ENCODE results near the gene LIFR. TPM values are rescaled to one million over a fixed set of nuclear protein-coding genes. Genes with fewer than 3 reads are reported as not detected.

LIFR gene
- total RNA-seq, 1 experiment from 2014 or later, result 91.3 TPM

DNA sequence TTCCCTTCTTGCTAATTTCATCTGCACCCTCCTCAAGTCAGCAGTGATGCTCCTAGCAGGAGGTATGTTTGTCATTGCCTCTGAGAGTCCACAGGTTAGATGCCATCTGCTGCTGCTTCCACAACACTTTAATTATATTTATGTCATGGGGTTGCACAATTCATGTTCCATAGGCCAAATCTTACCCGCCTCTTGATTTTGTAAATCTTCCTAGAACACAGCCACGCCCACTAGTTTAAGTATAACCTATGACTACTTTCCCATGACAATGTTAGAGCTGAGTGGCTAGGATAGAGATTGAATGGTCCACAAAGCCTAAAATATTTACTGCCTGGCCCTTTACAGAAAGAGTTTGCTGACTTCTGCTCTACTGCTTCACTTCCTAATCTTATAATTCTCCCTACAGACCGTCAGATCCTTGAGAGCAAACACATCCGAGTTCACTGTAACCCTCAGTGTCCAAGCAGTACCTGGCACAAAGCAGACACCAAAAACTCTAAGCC is 21.1 kb downstream of the LIFR start:
- Histone ChIP-seq H3K4me1 (ENCODE audit: control insufficient read depth, insufficient read depth, low read length) (peaks cover 59% of the 10 kb centered on the region), H3K27ac (ENCODE audit: low read length) (peak overlapping the region; percentile 50; the same call in 1 of the 2 replicates), H3K27me3 (ENCODE audit: control insufficient read depth, insufficient read depth, low read length) (no peaks in the 10 kb centered on the region), H3K4me3 (ENCODE audit: low read depth in 2 of 2, low read length in 2 of 2) (no peak overlapping the region), H3K9me3 (ENCODE audit: control insufficient read depth, insufficient read depth, low read depth, low read length) (peaks cover 4% of the 10 kb centered on the region; the same call in 1 of the 2 replicates), H3K36me3 (ENCODE audit: control insufficient read depth, insufficient read depth, low read length) (no peaks in the 10 kb centered on the region; the same call in 1 of the 2 replicates)
- DNase-seq (ENCODE audit: low read depth, low spot score) (no peak), ATAC-seq (0 out of 2 replicates have a peak, but pooled peaks have one; percentile 36)
- ChIA-PET POLR2A (no interaction called here), CTCF (no interaction called here)
- TF ChIP-seq POLR2AphosphoS5 (IDR thresholded peaks at IDR 0.05; ENCODE audit: low read depth, low read length) (no peak), TCF7L2 (IDR thresholded peaks at IDR 0.05; ENCODE audit: low read depth, low read length) (no peak), SIN3A (IDR thresholded peaks at IDR 0.05; ENCODE audit: borderline replicate concordance, insufficient read depth, low read depth, low read length) (no peak)
- TF ChIP-seq, protein P1, sequence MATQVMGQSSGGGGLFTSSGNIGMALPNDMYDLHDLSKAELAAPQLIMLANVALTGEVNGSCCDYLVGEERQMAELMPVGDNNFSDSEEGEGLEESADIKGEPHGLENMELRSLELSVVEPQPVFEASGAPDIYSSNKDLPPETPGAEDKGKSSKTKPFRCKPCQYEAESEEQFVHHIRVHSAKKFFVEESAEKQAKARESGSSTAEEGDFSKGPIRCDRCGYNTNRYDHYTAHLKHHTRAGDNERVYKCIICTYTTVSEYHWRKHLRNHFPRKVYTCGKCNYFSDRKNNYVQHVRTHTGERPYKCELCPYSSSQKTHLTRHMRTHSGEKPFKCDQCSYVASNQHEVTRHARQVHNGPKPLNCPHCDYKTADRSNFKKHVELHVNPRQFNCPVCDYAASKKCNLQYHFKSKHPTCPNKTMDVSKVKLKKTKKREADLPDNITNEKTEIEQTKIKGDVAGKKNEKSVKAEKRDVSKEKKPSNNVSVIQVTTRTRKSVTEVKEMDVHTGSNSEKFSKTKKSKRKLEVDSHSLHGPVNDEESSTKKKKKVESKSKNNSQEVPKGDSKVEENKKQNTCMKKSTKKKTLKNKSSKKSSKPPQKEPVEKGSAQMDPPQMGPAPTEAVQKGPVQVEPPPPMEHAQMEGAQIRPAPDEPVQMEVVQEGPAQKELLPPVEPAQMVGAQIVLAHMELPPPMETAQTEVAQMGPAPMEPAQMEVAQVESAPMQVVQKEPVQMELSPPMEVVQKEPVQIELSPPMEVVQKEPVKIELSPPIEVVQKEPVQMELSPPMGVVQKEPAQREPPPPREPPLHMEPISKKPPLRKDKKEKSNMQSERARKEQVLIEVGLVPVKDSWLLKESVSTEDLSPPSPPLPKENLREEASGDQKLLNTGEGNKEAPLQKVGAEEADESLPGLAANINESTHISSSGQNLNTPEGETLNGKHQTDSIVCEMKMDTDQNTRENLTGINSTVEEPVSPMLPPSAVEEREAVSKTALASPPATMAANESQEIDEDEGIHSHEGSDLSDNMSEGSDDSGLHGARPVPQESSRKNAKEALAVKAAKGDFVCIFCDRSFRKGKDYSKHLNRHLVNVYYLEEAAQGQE (IDR thresholded peaks at IDR 0.05; ENCODE audit: insufficient read depth in 1 of 2, low read depth in 2 of 2, low read length in 1 of 2), result no peak
- TF ChIP-seq, protein P2, sequence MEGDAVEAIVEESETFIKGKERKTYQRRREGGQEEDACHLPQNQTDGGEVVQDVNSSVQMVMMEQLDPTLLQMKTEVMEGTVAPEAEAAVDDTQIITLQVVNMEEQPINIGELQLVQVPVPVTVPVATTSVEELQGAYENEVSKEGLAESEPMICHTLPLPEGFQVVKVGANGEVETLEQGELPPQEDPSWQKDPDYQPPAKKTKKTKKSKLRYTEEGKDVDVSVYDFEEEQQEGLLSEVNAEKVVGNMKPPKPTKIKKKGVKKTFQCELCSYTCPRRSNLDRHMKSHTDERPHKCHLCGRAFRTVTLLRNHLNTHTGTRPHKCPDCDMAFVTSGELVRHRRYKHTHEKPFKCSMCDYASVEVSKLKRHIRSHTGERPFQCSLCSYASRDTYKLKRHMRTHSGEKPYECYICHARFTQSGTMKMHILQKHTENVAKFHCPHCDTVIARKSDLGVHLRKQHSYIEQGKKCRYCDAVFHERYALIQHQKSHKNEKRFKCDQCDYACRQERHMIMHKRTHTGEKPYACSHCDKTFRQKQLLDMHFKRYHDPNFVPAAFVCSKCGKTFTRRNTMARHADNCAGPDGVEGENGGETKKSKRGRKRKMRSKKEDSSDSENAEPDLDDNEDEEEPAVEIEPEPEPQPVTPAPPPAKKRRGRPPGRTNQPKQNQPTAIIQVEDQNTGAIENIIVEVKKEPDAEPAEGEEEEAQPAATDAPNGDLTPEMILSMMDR (IDR thresholded peaks at IDR 0.05), result no peak
- BruUV-seq (replicated peaks), result no TSS peak
- intact Hi-C loops (cut with micrococcal nuclease; ENCODE audit: unreplicated experiment) (no loop called here), in situ Hi-C loops (cut with HindIII; ENCODE audit: low pct_unique_long_range_greater_than_20kb, low sequenced_read_pairs) (no loop called here)

GRCh38 chr5:38534156-38534453 is 22.3 kb downstream of the LIFR start:
- POLR2A ChIA-PET, result interaction anchor here (0.5 kb wide), 1 partner anchor 142 kb away, joined by 4 read pairs; no protein-coding TSS in a partner anchor
- TF ChIP-seq, protein P2 (IDR thresholded peaks at IDR 0.05), result no peak
- no peak for TF ChIP-seq SIN3A (IDR thresholded peaks at IDR 0.05; ENCODE audit: borderline replicate concordance, insufficient read depth, low read depth, low read length)
- TF ChIP-seq, protein P1 (IDR thresholded peaks at IDR 0.05; ENCODE audit: insufficient read depth in 1 of 2, low read depth in 2 of 2, low read length in 1 of 2), result no peak
- TF ChIP-seq POLR2AphosphoS5 (IDR thresholded peaks at IDR 0.05; ENCODE audit: low read depth, low read length), result no peak
- Histone ChIP-seq H3K36me3 (ENCODE audit: control insufficient read depth, insufficient read depth, low read length) (no peaks in the 10 kb centered on the region; the same call in 1 of the 2 replicates), H3K4me1 (ENCODE audit: control insufficient read depth, insufficient read depth, low read length) (peaks cover 56% of the 10 kb centered on the region), H3K4me3 (ENCODE audit: low read depth in 2 of 2, low read length in 2 of 2) (no peak overlapping the region), H3K27ac (ENCODE audit: low read length) (no peak overlapping the region; the same call in 1 of the 2 replicates), H3K9me3 (ENCODE audit: control insufficient read depth, insufficient read depth, low read depth, low read length) (peaks cover 4% of the 10 kb centered on the region; the same call in 1 of the 2 replicates), H3K27me3 (ENCODE audit: control insufficient read depth, insufficient read depth, low read length) (no peaks in the 10 kb centered on the region)
- in situ Hi-C loops (cut with HindIII; ENCODE audit: low pct_unique_long_range_greater_than_20kb, low sequenced_read_pairs) (no loop called here), intact Hi-C loops (cut with micrococcal nuclease; ENCODE audit: unreplicated experiment) (no loop called here)
- no TSS peak for BruUV-seq (replicated peaks)
- ATAC-seq, result no peak
- CTCF ChIA-PET, result no interaction called here
- no peak for DNase-seq (ENCODE audit: low read depth, low spot score)
